H9 (cell line): ENCODE results near the gene STOM. TPM values are rescaled to one million over a fixed set of nuclear protein-coding genes. Genes with fewer than 3 reads are reported as not detected.

ENCODE experiments used
- DNase-seq: peaks from one replicate; pipeline ENCODE4 v3.0.0-alpha.2; 2017
- H2AFZ ChIP-seq: one replicate; pipeline ENCODE4 v1.6.1; 2013; ENCODE audit warnings: mild to moderate bottlenecking, low read length, control low read depth, moderate library complexity
- H2AK5ac ChIP-seq: 2 replicates; pipeline ENCODE4 v1.6.1; 2013; ENCODE audit warnings: low read length, control low read depth, mixed read lengths; ENCODE audit not compliant: insufficient read length
- H2BK120ac ChIP-seq: one replicate; pipeline ENCODE4 v1.6.1; 2013; ENCODE audit warnings: low read depth, mild to moderate bottlenecking, low read length, control low read depth, inconsistent platforms; ENCODE audit not compliant: poor library complexity, severe bottlenecking
- H2BK12ac ChIP-seq: 2 replicates; pipeline ENCODE4 v1.6.1; 2013; ENCODE audit warnings: low read length, control low read depth, mixed read lengths, low read depth; ENCODE audit not compliant: insufficient read length
- H2BK15ac ChIP-seq: 2 replicates; pipeline ENCODE4 v1.6.1; 2013; ENCODE audit warnings: low read depth, low read length, control low read depth
- H2BK20ac ChIP-seq: one replicate; pipeline ENCODE4 v1.6.1; 2013; ENCODE audit warnings: low read depth, mild to moderate bottlenecking, low read length, control low read depth, inconsistent platforms; ENCODE audit not compliant: poor library complexity, severe bottlenecking
- H2BK5ac ChIP-seq: 2 replicates; pipeline ENCODE4 v1.6.1; 2013; ENCODE audit warnings: low read length, control low read depth, mixed read lengths; ENCODE audit not compliant: insufficient read length
- H3K14ac ChIP-seq: 2 replicates; pipeline ENCODE4 v1.6.1; 2013; ENCODE audit warnings: low read length, control low read depth; ENCODE audit not compliant: insufficient read depth
- H3K18ac ChIP-seq: 2 replicates; pipeline ENCODE4 v1.6.1; 2013; ENCODE audit warnings: low read depth, mild to moderate bottlenecking, mixed read lengths, low read length, control low read depth; ENCODE audit not compliant: insufficient read length
- H3K23ac ChIP-seq: 2 replicates; pipeline ENCODE4 v1.6.1; 2013; ENCODE audit warnings: low read length, control low read depth, mixed read lengths, low read depth; ENCODE audit not compliant: insufficient read length
- H3K23me2 ChIP-seq: 2 replicates; pipeline ENCODE4 v1.6.1; 2013; ENCODE audit warnings: low read depth, mild to moderate bottlenecking, mixed read lengths, low read length, control low read depth; ENCODE audit not compliant: insufficient read length, poor library complexity, severe bottlenecking
- H3K27ac ChIP-seq: 2 replicates; pipeline ENCODE4 v1.5.1; 2013; ENCODE audit warnings: low read length, control low read depth, mixed read lengths, low read depth; ENCODE audit not compliant: insufficient read length
- H3K27me3 ChIP-seq: 2 replicates; pipeline ENCODE4 v1.6.1; 2013; ENCODE audit warnings: low read length, control low read depth, inconsistent platforms; ENCODE audit not compliant: insufficient read depth
- H3K4ac ChIP-seq: 2 replicates; pipeline ENCODE4 v1.6.1; 2013; ENCODE audit warnings: low read depth, mild to moderate bottlenecking, control low read depth, inconsistent platforms, low read length, moderate library complexity
- H3K4me1 ChIP-seq: 2 replicates; pipeline ENCODE4 v1.6.1; 2013; ENCODE audit warnings: low read length, control low read depth, inconsistent platforms; ENCODE audit not compliant: insufficient read depth
- H3K4me2 ChIP-seq: 2 replicates; pipeline ENCODE4 v1.6.1; 2013; ENCODE audit warnings: low read length, control low read depth, mixed read lengths; ENCODE audit not compliant: insufficient read length, insufficient read depth
- H3K56ac ChIP-seq: 2 replicates; pipeline ENCODE4 v1.6.1; 2013; ENCODE audit warnings: low read depth, mild to moderate bottlenecking, mixed read lengths, low read length, control low read depth; ENCODE audit not compliant: insufficient read length
- H3K79me1 ChIP-seq: 2 replicates; pipeline ENCODE4 v1.6.1; 2013; ENCODE audit warnings: low read depth, mild to moderate bottlenecking, moderate library complexity, low read length, control low read depth, inconsistent platforms; ENCODE audit not compliant: insufficient read depth, poor library complexity, severe bottlenecking
- H3K79me2 ChIP-seq: 2 replicates; pipeline ENCODE4 v1.6.1; 2013; ENCODE audit warnings: low read length, control low read depth, inconsistent platforms; ENCODE audit not compliant: insufficient read depth
- H3K9ac ChIP-seq: 2 replicates; pipeline ENCODE4 v1.6.1; 2013; ENCODE audit warnings: low read length, control low read depth, mixed read lengths; ENCODE audit not compliant: insufficient read length; ENCODE audit errors: extremely low read depth
- H3K9me3 ChIP-seq: one replicate; pipeline ENCODE4 v1.6.1; 2013; ENCODE audit warnings: low read depth, low read length, inconsistent platforms; ENCODE audit not compliant: control insufficient read depth
- H3T11ph ChIP-seq: one replicate; pipeline ENCODE4 v1.6.1; 2013; ENCODE audit warnings: mild to moderate bottlenecking, low read length, control low read depth, inconsistent platforms
- H4K20me1 ChIP-seq: one replicate; pipeline ENCODE4 v1.6.1; 2013; ENCODE audit not compliant: control insufficient read depth, insufficient read length, insufficient read depth
- H4K5ac ChIP-seq: 2 replicates; pipeline ENCODE4 v1.6.1; 2013; ENCODE audit warnings: low read depth, mild to moderate bottlenecking, mixed read lengths, low read length, control low read depth; ENCODE audit not compliant: insufficient read length
- H4K8ac ChIP-seq: replicated peaks from 2 replicates; pipeline ENCODE4 v1.6.1; 2013; ENCODE audit warnings: low read length, control low read depth, mixed read lengths, low read depth; ENCODE audit not compliant: insufficient read length
- H4K91ac ChIP-seq: 2 replicates; pipeline ENCODE4 v1.6.1; 2013; ENCODE audit warnings: low read depth, mild to moderate bottlenecking, moderate library complexity, mixed read lengths, low read length, control low read depth; ENCODE audit not compliant: insufficient read length
- H3K27ac Mint-ChIP-seq, 3 experiments: 2 replicates in 2 of 3; 3 replicates in 1 of 3; pipeline ENCODE4 v1.8.0; 2020 to 2021; ENCODE audit warnings: mixed read lengths in 3 of 3, mild to moderate bottlenecking in 1 of 3, moderate library complexity in 1 of 3
- H3K27me3 Mint-ChIP-seq: 2 replicates; pipeline ENCODE4 v1.8.0; 2021; ENCODE audit warnings: low read depth, mild to moderate bottlenecking, moderate library complexity, mixed read lengths
- H3K36me3 Mint-ChIP-seq, 3 experiments: 2 replicates in 2 of 3; 3 replicates in 1 of 3; pipeline ENCODE4 v1.8.0; 2020 to 2021; ENCODE audit warnings: low read depth in 3 of 3, mixed read lengths in 3 of 3; ENCODE audit not compliant: insufficient read depth in 1 of 3
- H3K4me1 Mint-ChIP-seq, 2 experiments: 2 replicates each; pipeline ENCODE4 v1.8.0; 2020; ENCODE audit warnings: mixed read lengths in 2 of 2
- H3K4me3 Mint-ChIP-seq, 2 experiments: 2 replicates in 1 of 2; 3 replicates in 1 of 2; pipeline ENCODE4 v1.8.0; 2020 to 2021; ENCODE audit warnings: mild to moderate bottlenecking in 2 of 2, mixed read lengths in 2 of 2, moderate library complexity in 1 of 2
- H3K9me3 Mint-ChIP-seq, 2 experiments: 2 replicates in 1 of 2; 3 replicates in 1 of 2; pipeline ENCODE4 v1.8.0; 2020; ENCODE audit warnings: mild to moderate bottlenecking in 2 of 2, mixed read lengths in 2 of 2, moderate library complexity in 1 of 2
- WGBS: extraction: QIAGEN DNeasy Blood & Tissue Kit; methylation state at CpG from one replicate; pipeline ENCODE4 v1.1.7; 2013; ENCODE audit warnings: missing lambda C conversion rate, low lambda C conversion rate, mixed read lengths; ENCODE audit not compliant: insufficient read length; ENCODE audit errors: extremely low coverage; 5-methylcytosine and 5-hydroxymethylcytosine counted together
- total RNA-seq: library from RNA; stranded (reverse); gene quantifications from 2 replicates; pipeline ENCODE4 v1.2.1, GENCODE V29; 2021
- TF ChIP-seq, protein P1 (sequence below): fragments of 200-600 bp; sonication (generic); conservative IDR thresholded peaks from 3 replicates; pipeline ENCODE4 v1.8.0; 2021; ENCODE audit warnings: antibody characterized with exemption, mild to moderate bottlenecking

STOM gene
- total RNA-seq, 1 experiment from 2014 or later, result 15.3 TPM

DNA sequence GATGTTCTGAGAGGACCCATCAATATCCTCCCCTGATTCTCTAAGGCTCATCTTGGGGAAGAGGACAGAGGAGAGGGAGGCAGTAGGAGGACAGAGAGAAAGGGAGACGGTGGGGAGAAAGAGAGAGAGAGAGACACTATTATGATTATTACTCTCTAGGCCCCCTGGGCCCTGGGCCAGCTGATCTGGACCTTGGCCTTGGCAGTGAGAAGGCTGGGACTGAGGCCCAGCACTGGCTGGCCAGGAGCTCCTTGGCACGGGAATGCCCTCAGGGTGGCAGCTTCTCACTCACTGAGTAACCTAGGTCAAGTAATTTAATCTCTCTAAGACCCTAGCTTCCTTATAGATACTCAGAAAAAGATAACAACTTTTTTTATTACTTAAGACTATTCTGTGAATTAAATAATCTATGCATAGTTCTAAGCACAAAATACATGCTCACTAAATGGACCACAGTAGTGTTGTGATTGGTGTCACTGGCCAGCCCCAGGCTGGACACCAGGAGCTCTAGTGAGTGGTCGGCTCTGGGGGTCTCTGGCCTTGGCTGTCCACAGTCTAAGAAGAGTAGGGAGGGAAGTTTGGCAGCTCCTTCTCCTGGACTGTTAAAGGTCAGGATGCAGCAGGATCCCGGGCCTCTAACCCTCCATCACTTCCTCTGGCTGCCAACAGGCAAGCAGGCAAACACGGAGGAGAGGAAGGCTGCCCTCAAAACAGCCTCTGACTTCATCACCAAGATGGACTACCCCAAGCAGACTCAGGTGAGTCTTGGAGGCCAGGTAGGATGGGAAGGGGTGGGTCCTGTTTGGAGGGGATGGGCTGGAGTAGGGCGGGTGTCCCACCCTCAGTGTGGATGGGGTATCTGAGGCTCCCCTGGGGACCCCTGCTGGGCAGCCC is 52.1 kb downstream of the STOM start:
- Histone ChIP-seq H3K4ac (no peak overlapping the region), H2BK120ac (no peak overlapping the region), H2BK5ac (no peak overlapping the region), H2BK12ac (no peak overlapping the region), H3K14ac (no peak overlapping the region), H3K18ac (no peak overlapping the region), H3K56ac (no peak overlapping the region), H3K79me1 (no peaks in the 10 kb centered on the region), H3K9ac (no peak overlapping the region), H3K23ac (no peak overlapping the region), H2AK5ac (no peak overlapping the region), H3K27me3 (no peaks in the 10 kb centered on the region), H2BK20ac (no peak overlapping the region), H3T11ph (no peak overlapping the region), H4K8ac (no peak overlapping the region), H4K5ac (no peak overlapping the region), H3K27ac (no peak overlapping the region), H3K23me2 (no peaks in the 10 kb centered on the region), H4K20me1 (no peaks in the 10 kb centered on the region), H3K4me2 (no peak overlapping the region), H3K4me1 (no peaks in the 10 kb centered on the region), H2BK15ac (no peak overlapping the region), H3K79me2 (no peaks in the 10 kb centered on the region), H4K91ac (no peak overlapping the region), H2AFZ (no peak overlapping the region), H3K9me3 (no peaks in the 10 kb centered on the region)
- no peak overlapping the region for H3K4me3 Mint-ChIP-seq
- WGBS, result no CpG with 5 or more reads among the region's 6 CpGs
- DNase-seq, result no peak
- H3K9me3 Mint-ChIP-seq, result no peaks in the 10 kb centered on the region
- H3K36me3 Mint-ChIP-seq, result peaks cover 0 to 11% (median 0%) of the 10 kb centered on the region in 3 experiments; a peak in 2 of 7 replicates
- peaks cover 6% of the 10 kb centered on the region for H3K27me3 Mint-ChIP-seq
- TF ChIP-seq, protein P1, sequence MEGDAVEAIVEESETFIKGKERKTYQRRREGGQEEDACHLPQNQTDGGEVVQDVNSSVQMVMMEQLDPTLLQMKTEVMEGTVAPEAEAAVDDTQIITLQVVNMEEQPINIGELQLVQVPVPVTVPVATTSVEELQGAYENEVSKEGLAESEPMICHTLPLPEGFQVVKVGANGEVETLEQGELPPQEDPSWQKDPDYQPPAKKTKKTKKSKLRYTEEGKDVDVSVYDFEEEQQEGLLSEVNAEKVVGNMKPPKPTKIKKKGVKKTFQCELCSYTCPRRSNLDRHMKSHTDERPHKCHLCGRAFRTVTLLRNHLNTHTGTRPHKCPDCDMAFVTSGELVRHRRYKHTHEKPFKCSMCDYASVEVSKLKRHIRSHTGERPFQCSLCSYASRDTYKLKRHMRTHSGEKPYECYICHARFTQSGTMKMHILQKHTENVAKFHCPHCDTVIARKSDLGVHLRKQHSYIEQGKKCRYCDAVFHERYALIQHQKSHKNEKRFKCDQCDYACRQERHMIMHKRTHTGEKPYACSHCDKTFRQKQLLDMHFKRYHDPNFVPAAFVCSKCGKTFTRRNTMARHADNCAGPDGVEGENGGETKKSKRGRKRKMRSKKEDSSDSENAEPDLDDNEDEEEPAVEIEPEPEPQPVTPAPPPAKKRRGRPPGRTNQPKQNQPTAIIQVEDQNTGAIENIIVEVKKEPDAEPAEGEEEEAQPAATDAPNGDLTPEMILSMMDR, result no peak
- H3K4me1 Mint-ChIP-seq, result 0 out of 4 replicates have a peak, but pooled peaks cover 0 to 4% of the 10 kb centered on the region in 2 experiments
- H3K27ac Mint-ChIP-seq, result no peak overlapping the region
